Upper lobe of left lung (tissue), 4 donors: ENCODE results near the gene TBXT.

Experiments used
- EP300 ChIP-seq, 4 donors: sonication (generic); formaldehyde crosslinking; IDR thresholded peaks; one replicate each; pipeline ENCODE4 v1.5.1; 2017; ENCODE audit warnings: antibody characterized with exemption in 4 of 4, control low read depth in 2 of 4
- POLR2AphosphoS5 ChIP-seq, 2 donors: sonication (generic); formaldehyde crosslinking; IDR thresholded peaks; one replicate each; pipeline ENCODE4 v1.5.1; 2017; ENCODE audit warnings: antibody characterized with exemption in 2 of 2

DNA sequence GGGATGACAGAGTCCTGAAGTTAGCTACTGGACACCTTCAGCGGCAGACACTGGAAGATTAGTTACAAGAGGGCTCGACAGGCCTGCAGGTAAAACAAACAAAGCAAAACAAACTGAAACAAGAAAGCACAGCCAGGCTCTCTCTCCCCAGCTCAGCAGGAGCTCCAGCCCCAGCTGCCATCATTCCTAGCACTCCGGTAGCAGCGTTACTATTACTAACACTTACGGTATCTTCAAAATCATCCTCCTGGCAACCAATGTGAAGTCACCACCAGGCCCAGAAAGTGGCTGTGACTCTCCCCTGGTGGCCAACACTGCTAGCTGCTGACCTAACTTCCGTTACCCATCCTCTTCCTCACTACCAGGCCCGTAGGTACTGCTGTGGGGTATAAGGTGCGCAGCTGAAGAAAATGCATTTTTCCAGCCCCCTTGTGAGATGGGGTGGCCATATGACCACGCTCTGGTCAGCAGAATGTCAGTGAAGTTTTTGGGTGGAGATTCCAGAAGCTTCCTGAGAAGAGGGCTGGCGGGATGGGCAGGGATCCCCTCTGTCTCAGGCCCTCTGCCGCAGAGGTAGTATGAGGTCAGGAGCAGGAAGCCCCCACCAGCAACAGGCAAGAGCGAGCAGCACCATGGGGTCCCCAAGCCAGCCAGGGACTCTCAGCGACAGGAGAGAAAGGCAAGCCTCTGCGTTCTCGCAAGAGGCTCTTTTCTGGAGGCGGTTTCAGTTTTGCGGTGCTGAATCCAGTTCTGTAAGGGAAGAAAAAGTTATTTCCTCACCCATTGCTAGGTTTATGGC is 37.4 kb upstream of the TBXT start:
- TF ChIP-seq EP300 (IDR thresholded peaks at IDR 0.05) (no peak), POLR2AphosphoS5 (IDR thresholded peaks at IDR 0.05) (no peak)
